NOMO-1 treated with dmso at 0.1 percent for 144 hours (cell line): ENCODE results near the gene WDPCP.
"Not testable (repeated sequence)": the region's sequence is repeated elsewhere in the genome, so short reads cannot be mapped to it uniquely, and the experiment has no call there.

Source experiments
- DNase-seq: peaks from one replicate; lab custom pipeline; 2025; ENCODE audit not compliant: unreplicated experiment; lab: John Stamatoyannopoulos, UW

Gene WDPCP

DNA sequence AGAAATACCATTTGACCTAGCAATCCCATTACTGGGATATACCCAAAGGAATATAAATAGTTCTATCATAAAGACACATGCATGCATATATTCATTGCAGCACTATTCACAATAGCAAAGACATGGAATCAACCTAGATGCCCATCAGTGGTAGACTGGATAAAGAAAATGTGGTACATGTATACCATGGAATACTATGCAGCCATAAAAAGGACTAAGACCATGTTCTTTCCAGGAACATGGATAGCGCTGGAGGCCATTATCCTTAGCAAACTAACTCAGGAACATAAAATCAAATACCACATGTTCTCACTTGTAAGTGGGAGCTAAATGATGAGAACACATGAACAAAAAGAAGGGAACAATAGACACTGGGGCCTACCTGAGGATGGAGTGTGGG is 119.0 kb downstream of the WDPCP start:
- DNase-seq = not testable (repeated sequence)

DNA sequence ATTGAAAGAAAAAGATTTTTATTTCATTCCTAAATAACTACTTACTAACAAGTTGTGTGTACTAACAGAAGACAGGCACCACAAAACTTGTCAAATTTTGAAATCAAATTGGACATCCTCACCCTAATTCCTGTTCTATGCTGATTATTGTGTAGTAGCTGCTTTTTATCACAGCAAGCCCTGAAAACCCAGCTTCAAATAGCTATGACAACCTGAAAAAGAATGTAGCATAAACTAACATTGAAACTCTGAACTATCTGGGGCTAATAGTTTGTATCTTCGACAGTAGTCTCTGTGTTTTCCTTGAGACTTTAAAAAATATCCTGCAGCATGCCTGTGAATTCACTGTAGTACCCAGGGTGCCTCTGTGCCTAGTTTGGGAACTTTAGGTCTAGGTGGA is 122.6 kb downstream of the WDPCP start:
- DNase-seq = no peak

DNA sequence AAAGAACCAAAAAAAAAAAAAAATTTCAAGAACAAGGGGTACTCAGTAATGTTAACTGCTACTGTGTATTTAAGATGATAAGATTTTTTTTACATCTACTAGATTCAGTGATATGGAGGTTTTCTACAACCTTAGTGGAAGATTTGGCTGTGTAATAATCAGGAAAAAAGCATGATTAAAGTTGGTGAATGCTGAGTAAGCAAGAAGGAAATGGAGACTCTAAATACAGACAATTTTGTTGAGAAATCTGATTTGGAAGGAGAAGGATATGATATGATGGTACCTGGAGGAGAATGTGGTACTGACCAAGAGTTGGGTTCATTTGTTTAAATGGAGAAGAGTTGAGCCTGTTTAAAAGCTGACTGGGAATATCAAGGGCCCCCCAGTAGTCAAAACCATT is 125.1 kb downstream of the WDPCP start:
- DNase-seq = no peak

DNA sequence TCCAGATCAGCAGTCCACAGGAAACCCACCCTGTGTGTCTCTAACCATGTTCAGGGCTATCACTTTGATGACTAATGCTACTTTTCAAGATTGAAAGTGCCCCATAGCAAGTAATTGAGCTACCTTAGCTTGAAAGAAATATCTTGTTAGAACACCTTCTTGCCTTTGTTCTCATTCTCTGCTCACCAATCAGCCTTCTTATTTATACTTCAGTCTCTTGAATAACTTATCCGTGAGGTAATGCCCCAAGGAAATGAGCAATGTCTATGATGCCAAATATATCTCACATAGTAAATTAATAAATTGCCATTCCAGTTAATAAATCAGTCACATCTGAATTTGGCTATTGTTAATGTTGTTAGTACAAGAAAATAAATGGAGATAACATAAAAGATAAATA is 141.6 kb downstream of the WDPCP start:
- no peak for DNase-seq

DNA sequence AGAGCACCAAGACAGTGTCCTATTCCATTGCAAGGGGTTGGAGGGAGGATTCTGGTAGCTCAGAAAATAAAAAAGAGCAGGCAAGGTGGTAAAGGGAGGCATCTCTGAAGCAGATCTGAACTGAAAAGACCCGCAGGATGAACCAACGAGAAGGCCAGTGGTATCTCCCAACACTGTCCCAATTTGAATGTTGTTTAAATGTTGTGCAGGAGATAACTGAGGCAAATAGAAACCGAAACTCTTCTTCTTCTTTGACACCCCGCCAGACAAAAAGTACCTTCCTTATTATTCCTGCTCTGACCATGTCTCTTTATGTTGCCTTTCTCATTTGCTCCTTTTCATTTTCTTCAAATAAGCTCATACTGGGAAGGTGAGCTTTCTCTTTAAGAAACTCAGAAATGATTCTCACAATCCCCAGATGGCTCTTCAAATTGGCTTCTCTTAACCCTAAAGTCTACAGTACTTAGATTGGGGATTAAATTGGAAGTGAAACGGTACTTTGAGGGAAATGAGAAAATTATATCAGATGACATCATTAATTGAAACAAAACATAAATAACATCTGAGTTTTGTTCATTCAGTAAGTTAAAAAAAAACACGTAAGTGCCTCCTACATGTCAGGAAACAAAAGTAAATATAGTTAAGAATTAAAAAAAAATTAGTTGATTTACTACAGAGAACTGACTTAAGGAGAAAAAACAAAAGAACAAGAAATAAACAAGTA is 143.6 kb downstream of the WDPCP start:
- DNase-seq = no peak

DNA sequence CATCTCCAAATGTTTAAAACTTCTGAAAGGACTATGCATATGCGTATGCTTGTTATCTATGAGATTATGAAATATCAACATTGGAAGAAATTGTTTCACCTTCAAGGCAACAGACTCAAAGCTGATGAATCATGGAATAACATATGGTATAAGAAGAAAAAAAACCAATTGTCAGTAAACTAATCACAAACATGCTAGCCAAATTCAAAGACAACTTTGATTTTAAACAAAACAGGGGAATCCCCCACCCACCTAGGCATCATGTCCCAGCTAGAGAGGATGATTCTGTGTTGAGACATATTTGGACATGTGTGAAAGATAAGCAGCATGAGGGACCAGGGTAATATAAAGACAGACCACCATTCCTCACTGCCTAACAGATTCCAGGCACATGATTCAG is 147.7 kb downstream of the WDPCP start:
- DNase-seq = no peak

DNA sequence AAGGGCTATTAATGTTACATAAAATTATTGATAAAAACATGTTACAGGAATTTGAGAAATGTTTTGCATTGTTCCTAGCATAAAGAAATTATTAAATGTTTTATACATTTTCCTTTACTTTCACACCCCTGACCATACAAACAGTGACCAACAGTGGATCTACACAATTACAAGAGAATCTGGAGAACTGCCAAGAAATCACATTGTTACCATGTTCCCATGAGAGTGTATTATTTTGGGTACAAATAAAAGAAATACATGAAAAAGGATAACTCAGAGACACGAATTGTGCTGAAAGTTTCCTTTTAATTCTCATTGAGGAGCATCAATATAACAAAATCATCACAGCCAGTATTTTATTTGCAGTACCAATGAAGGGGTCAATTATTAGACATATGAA is 150.1 kb downstream of the WDPCP start:
- DNase-seq = no peak

DNA sequence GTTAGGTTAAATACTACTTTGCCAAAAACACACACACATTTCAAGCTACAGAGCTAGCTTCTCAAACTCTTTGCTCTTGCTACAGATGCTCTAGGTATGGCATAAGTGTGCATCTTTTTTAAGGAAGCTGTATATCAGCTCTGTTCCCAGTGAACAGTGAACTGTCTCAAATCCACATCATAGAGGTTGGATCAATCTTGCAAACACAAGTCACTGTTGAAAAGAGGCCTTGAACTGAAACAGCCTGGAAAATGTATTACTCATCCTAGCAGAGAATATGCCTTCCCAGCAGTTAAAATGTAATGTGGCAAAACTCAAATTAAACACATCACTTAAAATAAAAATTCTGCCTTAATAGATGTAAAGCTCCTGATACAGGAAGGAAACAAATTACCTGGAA is 151.8 kb downstream of the WDPCP start:
- no peak for DNase-seq

DNA sequence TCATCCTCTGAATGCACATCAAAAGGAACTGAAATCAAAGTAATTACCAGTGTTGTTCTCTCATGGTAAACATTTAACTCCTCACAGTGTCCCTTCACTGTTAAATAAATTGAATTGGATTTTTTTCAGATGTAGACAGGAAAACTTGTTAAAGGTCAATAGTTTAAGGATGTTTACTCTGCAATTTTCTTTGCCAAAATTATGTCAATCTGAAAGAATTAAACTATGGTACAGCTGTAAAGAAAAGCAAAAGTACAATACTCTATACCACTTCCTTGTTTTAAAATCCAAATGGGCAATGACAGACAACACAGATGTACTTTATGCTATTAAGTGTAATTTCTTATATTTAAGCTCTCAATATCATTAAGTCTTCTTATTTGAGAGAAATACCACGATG is 153.2 kb downstream of the WDPCP start:
- DNase-seq = no peak

DNA sequence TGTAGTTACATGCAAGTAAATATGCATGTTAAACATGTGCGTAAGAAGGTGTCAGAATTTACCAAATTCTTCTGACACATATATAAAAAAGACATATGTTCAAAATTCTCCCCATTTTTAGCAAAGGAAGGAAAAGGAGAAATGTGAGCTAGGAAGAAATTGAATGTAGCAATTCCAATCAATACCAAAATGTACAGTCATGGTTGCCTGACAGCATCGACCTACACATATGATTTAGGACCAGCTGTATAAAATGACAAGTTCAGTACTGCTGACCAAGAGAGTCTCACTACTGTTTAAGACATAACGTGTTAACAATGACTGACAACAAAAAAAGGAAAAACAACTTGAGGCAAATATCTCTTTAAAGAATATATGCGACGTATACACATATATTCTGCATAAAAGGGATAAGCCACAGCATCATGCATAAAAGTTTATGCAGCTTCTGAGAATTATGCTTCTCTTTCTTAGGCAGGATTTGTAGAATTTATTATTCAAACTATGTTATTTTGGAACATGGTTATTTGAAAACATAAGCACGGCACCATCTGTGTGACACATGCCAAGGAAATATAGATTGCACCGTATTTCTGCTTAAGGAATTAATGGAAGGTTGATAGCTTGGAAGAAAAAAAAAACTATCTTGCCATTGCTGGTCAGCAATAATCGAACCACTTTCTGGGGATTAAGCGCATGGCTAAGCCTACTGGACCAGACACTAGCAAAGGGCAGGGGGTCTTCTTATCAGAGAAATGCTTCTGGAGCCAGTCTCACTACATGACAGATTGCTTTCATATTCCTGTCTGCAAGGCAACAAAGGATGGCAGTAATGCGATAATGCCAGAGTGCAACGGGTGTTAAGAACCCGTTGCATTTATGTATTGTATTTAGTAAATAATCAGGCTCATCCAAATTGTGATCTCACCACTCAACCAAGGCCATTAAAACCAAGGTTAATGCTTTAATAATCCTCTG is 154.0 kb downstream of the WDPCP start:
- no peak for DNase-seq

DNA sequence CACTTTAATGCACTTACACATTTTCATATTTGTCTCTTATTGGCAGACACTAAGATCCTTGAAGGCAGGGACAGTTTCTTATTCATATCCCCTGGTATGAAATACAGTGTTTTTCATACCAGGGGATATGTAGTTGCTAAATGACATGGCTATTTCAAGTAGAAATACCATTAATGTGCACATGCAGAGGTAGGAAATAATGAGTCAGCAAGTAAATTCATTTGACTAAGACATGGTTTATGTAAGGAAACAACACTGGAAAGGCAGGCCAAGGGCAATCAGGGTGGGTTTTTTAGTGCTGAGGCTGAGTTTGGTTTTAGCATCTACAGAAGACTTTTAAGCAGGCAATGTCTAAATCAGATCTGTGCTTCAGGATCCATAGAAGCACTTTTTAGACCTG is 155.9 kb downstream of the WDPCP start:
- no peak for DNase-seq

DNA sequence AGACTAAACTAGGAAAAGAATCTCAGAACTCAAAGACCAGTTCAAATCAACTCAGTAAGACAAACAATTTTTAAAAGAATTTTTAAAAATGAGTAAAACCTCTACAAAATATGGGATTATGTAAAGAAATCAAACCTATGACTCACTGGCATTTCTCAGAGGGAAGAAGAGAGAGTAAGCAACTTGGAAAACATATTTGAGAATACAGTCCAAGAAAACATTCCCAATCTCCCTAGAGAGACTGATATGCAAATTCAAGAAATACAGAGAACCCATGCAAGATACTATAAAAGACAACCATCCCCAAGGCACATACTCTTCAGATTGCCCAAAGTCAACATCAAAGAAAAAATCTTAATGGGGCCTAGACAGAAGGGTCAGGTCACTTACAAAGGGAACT is 162.7 kb downstream of the WDPCP start:
- DNase-seq = no peak

DNA sequence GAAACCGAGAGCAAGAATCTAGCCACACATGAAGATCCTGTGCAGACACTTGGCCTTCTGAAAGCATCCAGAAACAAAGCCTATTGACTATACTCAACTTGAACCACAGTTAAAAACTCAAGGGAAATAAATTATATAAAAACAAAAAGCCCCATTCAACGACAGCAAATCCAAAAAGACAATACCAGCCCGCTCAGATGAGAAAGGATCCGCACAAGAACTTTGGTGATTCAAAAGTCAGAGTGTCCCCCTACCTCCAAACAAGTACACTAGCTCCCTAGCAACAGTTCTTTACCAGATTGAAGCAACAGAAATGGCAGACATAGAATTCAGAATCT is 163.2 kb downstream of the WDPCP start:
- no peak for DNase-seq

DNA sequence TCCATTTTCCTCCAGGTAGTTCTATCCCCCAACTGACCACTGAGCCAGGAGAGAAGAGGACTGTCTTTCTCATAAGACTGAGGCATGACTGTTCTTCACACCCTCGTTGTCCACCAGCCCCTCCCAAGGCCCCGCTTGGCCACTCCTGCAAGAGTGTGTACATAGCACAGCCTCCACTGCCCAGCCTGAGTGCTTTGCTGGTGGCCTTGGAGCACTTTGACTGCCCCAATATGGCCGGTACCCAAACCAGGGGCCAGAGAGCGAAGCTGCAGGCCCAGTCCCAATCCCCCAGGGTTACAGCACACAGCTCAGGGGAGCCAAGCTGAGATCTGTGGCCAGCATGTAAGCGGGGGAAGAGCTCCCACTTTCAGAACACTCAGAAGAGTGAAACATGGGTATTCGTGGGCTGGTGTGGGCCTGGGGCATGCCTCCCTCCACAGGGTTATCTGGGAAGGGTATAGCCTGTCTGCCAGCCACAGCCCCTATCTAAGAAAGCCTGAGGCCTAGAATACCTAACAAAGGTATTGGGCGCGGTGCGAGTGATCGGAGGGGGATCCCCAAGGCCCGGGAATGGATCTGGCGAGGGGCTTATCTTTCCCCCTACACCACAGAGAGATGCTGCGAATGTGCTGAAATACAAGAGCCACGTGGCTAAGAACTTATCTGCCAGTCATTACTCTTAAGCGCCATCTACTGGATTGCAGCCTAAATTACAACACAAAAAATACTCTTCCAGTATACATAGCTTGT is 163.8 kb downstream of the WDPCP start:
- DNase-seq = peak; percentile 11

DNA sequence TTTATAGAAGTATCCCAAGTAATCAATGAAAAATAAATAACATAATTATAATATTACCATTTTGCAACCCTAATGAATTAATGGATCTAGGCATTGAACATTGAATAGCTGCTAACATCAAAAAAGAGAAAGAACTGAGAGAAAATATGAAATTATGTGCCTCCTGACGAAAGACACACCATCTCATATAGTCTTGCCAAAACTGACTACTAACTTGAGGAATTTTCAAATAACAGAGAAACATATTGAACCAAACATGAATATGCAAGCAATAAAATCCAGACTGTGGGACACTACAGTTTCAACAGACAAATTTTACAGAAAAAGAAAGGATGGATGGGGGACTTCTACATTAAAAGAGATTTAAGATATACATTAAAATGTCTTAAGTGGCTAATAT is 165.7 kb downstream of the WDPCP start:
- DNase-seq = no peak

DNA sequence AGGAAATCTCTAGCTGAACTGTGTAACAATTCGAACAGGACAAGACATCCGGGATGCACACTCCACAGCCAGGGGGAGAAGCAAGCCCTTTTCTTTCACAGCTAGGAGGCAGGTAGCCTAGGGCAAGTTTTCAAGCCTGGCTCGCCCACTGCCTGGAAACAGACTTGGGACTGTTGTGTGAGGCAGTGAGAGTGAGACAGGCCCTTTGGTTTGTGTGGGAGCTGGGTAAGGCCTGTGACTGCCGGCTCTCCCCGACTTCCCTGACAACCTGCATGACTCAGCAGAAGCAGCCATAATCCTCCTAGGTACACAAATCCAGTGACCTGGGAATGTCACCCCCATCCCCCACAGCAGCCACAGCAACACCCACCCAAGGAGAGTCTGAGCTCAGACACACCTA is 179.7 kb downstream of the WDPCP start:
- DNase-seq = no peak

DNA sequence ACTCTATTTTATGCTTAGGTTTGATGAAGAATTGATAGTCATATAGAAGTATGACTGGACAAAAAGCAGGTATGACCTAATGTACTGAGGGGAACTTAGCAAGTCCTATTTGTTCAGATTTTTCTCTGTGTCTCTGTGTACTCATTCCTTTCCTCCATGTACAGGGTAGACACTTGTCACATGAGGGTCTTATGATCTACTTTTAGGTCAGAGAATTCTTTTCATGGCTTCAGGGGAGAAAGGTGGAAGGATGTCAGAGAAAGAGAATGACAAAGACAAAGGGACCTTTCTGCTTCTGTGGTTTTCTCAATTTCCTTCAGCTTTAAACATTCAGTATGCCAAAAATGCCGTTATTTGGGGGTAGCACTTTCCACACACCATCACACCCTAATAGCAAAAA is 181.6 kb downstream of the WDPCP start:
- DNase-seq = no peak

DNA sequence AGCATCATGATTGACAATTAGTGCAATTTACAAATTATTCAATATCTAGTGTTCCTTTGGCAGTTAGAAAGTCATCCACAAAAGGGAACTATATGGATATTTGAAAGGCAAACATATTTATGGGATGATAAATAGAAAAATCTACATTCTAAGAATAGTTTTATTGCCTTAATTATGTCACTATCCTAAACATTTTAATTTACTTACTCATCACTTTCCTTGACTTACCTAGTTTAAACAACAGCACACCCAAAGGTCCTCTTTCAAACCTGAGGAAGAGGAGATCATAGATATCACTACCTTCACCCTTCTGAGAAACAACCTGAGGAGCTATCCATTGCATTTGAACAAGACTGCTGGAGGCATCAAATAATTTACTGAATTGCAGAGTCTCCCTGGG is 184.5 kb downstream of the WDPCP start:
- no peak for DNase-seq

DNA sequence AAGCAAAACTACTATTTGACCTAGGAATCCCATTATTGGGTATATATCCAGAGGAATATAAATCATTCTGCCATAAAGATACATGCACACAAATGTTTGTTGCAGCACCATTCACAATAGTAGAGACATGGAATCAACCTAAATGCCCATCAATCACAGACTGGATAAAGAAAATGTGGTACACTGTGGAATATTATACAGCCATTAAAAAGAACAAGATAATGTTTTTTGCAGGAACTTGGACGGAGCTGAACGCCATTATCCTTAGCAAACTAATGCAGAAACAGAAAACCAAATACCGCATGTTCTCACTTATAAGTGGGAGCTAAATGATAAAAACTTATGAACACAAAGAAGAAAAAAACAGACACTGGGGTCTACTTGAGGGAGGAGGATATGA is 185.4 kb downstream of the WDPCP start:
- DNase-seq = not testable (repeated sequence)

DNA sequence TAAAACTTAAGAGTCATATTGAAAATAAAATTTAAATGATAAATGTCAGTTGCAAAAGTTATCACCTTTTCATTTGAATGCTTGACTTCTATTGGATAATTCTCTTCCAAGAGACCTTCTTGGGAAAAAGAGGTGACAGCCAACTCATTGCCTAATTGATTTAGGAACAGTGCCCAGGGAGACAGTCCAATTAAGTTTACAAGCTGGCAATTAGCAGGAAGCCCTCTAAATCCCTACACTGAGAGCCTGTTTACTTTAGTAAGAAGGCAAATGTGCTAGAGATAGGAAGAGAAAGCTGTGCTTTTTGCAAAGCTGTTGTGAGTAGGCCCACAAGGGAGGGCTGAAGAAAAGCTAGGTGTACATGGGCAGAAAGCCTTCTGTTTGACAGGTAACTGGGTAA is 189.1 kb downstream of the WDPCP start:
- DNase-seq = no peak

DNA sequence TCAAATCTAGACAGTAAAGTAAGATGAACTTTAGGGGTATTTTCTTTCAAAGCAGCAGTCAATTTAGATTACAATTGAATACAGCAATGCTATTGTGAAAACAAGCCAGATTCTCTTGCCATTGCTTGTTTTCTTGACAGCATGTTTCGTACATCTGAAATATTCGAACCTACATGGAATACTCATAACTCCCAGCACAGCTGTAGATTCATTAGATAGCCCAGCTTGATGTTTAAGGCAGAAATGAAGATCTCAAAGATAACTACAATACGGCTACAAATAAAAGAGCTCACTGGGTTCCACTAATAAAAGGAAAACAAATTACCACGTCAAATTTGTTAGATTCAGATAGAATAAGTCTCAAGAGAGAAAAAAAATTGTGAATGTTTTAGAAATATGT is 208.8 kb downstream of the WDPCP start:
- no peak for DNase-seq

DNA sequence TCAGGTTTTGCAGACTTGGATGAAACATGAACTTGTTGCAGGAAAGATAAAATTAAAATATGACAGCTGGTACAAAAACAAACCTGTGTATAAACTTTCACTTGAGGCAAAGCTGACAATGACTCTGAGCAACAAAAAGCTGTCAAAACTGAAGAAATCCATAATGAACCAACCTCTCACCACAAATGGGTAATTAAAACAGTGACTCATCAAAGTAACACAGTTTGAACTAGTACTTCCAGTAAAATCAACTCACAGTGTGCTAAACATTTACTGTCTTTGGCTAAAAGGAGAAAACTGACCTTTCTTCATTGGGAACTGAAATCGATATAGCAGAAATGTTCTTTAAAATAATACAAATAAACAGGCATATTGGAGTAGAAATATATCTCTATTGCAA is 209.7 kb downstream of the WDPCP start:
- peak; percentile 66 for DNase-seq
